Panc1 (cell line): ENCODE results near the gene C1orf216. TPM values are rescaled to one million over a fixed set of nuclear protein-coding genes. Genes with fewer than 3 reads are reported as not detected.

Experiments used
- ATAC-seq: fragments of 200-7000 bp; cut with Tn5 transposase; 2 replicates; pipeline ENCODE4 v1.9.1; 2020; ENCODE audit warnings: mild to moderate bottlenecking, moderate library complexity
- BruUV-seq: library from RNA; stranded (reverse); fragments of 400-500 nt; replicated peaks from 2 replicates; lab custom pipeline; 2021; lab: Mats Ljungman, UMichigan
- CTCF ChIA-PET: fragments of 300-600 bp; sonication (Branson Sonifier 250); formaldehyde crosslinking; loops from one replicate; lab custom pipeline; 2022; ENCODE audit warnings: antibody characterized with exemption; lab: Charles Lee
- POLR2A ChIA-PET: fragments of 300-600 bp; sonication (Branson Sonifier 250); formaldehyde crosslinking; loops from one replicate; lab custom pipeline; 2022; ENCODE audit warnings: antibody characterized with exemption; lab: Charles Lee
- DNase-seq: peaks from one replicate; pipeline ENCODE4 v3.0.0-alpha.2; 2010; ENCODE audit warnings: low read depth, low spot score
- H3K27ac ChIP-seq: 2 replicates; pipeline ENCODE4 v1.5.1; 2011; ENCODE audit warnings: mild to moderate bottlenecking, low read length, inconsistent platforms
- H3K27me3 ChIP-seq: fragments of 200-500 bp; sonication (Bioruptor generic); 2 replicates; pipeline ENCODE4 v1.6.0; 2014; ENCODE audit warnings: low read length, inconsistent platforms; ENCODE audit not compliant: control insufficient read depth, insufficient read depth
- H3K36me3 ChIP-seq: fragments of 200-500 bp; sonication (Bioruptor generic); 2 replicates; pipeline ENCODE4 v1.5.1; 2014; ENCODE audit warnings: inconsistent platforms, mild to moderate bottlenecking, low read length, moderate library complexity; ENCODE audit not compliant: control insufficient read depth, insufficient read depth
- H3K4me1 ChIP-seq: 2 replicates; pipeline ENCODE4 v1.5.1; 2011; ENCODE audit warnings: inconsistent platforms, mild to moderate bottlenecking, low read length, moderate library complexity; ENCODE audit not compliant: control insufficient read depth, insufficient read depth
- H3K4me3 ChIP-seq, 2 experiments: 2 replicates each; pipeline ENCODE4 v1.5.1; 2011 to 2012; ENCODE audit warnings: low read depth in 2 of 2, low read length in 2 of 2, mild to moderate bottlenecking in 2 of 2, inconsistent platforms in 1 of 2, moderate library complexity in 1 of 2
- H3K9me3 ChIP-seq: fragments of 200-500 bp; sonication (Bioruptor generic); 2 replicates; pipeline ENCODE4 v1.5.1; 2014; ENCODE audit warnings: low read depth, mild to moderate bottlenecking, inconsistent platforms, low read length, moderate library complexity; ENCODE audit not compliant: control insufficient read depth, insufficient read depth
- CTCF ChIP-seq: fragments of 450-650 bp; IDR thresholded peaks from 2 replicates; pipeline ENCODE4 v1.5.1; 2017; ENCODE audit warnings: mild to moderate bottlenecking
- POLR2AphosphoS5 ChIP-seq: IDR thresholded peaks from 2 replicates; pipeline ENCODE4 v1.6.1; 2012; ENCODE audit warnings: mild to moderate bottlenecking, low read depth, low read length, moderate library complexity
- SIN3A ChIP-seq: IDR thresholded peaks from 2 replicates; pipeline ENCODE4 v1.6.1; 2012; ENCODE audit warnings: low read depth, mild to moderate bottlenecking, low read length, moderate library complexity, borderline replicate concordance; ENCODE audit not compliant: insufficient read depth
- TCF7L2 ChIP-seq: IDR thresholded peaks from 2 replicates; pipeline ENCODE4 v1.6.1; 2011; ENCODE audit warnings: mild to moderate bottlenecking, low read depth, low read length, inconsistent platforms
- in situ Hi-C: cut with HindIII; loops from 2 replicates; pipeline ENCODE4 v1.10.0; 2016; ENCODE audit warnings: low sequenced_read_pairs, low pct_unique_long_range_greater_than_20kb
- intact Hi-C: fragments of 100-400 bp; cut with micrococcal nuclease; formaldehyde crosslinking; loops from one replicate; pipeline ENCODE4 v1.10.0; 2022; ENCODE audit not compliant: unreplicated experiment
- total RNA-seq: library from RNA; stranded (reverse); gene quantifications from one replicate; pipeline ENCODE4 v1.2.1, GENCODE V29; 2021; ENCODE audit not compliant: unreplicated experiment
- TF ChIP-seq, protein P1 (sequence below), 2 experiments: IDR thresholded peaks; 2 replicates each; pipeline ENCODE4 v1.6.1; 2011 to 2012; ENCODE audit warnings: low read depth in 2 of 2, control low read depth in 1 of 2, low read length in 1 of 2, mild to moderate bottlenecking in 1 of 2, moderate library complexity in 1 of 2; ENCODE audit not compliant: insufficient read depth in 1 of 2

C1orf216 gene
- total RNA-seq, 1 experiment from 2014 or later, result 28.0 TPM

GRCh38 chr1:35674111-35674510, 44.6 kb downstream of the C1orf216 start:
- in situ Hi-C loops, result no loop called here
- BruUV-seq, result no TSS peak
- Histone ChIP-seq H3K27me3 (no peaks in the 10 kb centered on the region), H3K36me3 (no peaks in the 10 kb centered on the region), H3K9me3 (no peaks in the 10 kb centered on the region), H3K4me1 (no peaks in the 10 kb centered on the region), H3K4me3 (no peak overlapping the region), H3K27ac (no peak overlapping the region)
- ChIA-PET POLR2A (no interaction called here), CTCF (no interaction called here)
- TF ChIP-seq CTCF (no peak), TCF7L2 (no peak)
- intact Hi-C loops, result no loop called here
- no peak for ATAC-seq
- no peak for DNase-seq

DNA sequence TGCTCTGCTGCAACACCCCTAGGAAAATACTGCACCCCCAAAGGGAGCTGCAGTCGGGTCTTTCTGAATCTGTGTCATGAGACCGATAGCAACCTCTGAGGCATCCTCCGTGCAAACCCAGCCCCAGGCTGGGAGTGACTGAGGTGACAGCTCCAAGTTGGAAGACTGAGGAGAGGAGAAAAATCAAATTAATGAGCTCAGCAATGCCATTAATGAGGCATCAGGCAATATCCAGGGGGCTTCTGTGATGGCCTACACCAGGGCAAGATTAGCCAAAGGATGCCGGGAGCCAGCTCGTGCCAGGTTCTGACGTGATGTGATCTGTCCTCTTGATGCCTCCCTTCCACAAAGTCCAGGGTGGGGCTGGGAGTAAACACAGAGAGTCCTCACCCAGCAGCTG, 46.6 kb downstream of the C1orf216 start:
- H3K9me3 ChIP-seq, result no peaks in the 10 kb centered on the region
- no TSS peak for BruUV-seq
- POLR2A ChIA-PET, result no interaction called here
- DNase-seq (no peak), ATAC-seq (no peak)
- TF ChIP-seq TCF7L2, result no peak
- no peak for TF ChIP-seq CTCF
- TF ChIP-seq SIN3A, result no peak
- TF ChIP-seq, protein P1, sequence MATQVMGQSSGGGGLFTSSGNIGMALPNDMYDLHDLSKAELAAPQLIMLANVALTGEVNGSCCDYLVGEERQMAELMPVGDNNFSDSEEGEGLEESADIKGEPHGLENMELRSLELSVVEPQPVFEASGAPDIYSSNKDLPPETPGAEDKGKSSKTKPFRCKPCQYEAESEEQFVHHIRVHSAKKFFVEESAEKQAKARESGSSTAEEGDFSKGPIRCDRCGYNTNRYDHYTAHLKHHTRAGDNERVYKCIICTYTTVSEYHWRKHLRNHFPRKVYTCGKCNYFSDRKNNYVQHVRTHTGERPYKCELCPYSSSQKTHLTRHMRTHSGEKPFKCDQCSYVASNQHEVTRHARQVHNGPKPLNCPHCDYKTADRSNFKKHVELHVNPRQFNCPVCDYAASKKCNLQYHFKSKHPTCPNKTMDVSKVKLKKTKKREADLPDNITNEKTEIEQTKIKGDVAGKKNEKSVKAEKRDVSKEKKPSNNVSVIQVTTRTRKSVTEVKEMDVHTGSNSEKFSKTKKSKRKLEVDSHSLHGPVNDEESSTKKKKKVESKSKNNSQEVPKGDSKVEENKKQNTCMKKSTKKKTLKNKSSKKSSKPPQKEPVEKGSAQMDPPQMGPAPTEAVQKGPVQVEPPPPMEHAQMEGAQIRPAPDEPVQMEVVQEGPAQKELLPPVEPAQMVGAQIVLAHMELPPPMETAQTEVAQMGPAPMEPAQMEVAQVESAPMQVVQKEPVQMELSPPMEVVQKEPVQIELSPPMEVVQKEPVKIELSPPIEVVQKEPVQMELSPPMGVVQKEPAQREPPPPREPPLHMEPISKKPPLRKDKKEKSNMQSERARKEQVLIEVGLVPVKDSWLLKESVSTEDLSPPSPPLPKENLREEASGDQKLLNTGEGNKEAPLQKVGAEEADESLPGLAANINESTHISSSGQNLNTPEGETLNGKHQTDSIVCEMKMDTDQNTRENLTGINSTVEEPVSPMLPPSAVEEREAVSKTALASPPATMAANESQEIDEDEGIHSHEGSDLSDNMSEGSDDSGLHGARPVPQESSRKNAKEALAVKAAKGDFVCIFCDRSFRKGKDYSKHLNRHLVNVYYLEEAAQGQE (IDR thresholded peaks at IDR 0.05; ENCODE audit: insufficient read depth in 1 of 2, low read depth in 2 of 2, low read length in 1 of 2), result no peak
- TF ChIP-seq POLR2AphosphoS5, result no peak
- no peaks in the 10 kb centered on the region for H3K4me1 ChIP-seq
- H3K4me3 ChIP-seq, result no peak overlapping the region
- no peaks in the 10 kb centered on the region for H3K36me3 ChIP-seq
- CTCF ChIA-PET, result interaction anchor here (0.6 to 1.4 kb wide), 2 partner anchors 33 to 43 kb away, joined by 5 read pairs; no protein-coding TSS in a partner anchor
- in situ Hi-C loops (no loop called here), intact Hi-C loops (no loop called here)
- H3K27me3 ChIP-seq, result peaks cover 2% of the 10 kb centered on the region; the same call in 1 of the 2 replicates
- no peak overlapping the region for H3K27ac ChIP-seq
